GM23338 (cell line): ENCODE data around the gene DPF3. TPM values are rescaled to one million over a fixed set of nuclear protein-coding genes. Genes with fewer than 3 reads are reported as not detected.

Source experiments
- ATAC-seq: fragments of 200-7000 bp; cut with Tn5 transposase; 3 replicates; pipeline ENCODE4 v1.9.1; 2020
- DNase-seq: peaks from one replicate; pipeline ENCODE4 v3.0.0-alpha.2; 2015; ENCODE audit warnings: low spot score
- H2AFZ ChIP-seq: fragments of 200-600 bp; sonication (generic); 2 replicates; pipeline ENCODE4 v1.8.0; 2016; ENCODE audit warnings: antibody characterized with exemption, mild to moderate bottlenecking, moderate library complexity
- H3F3A ChIP-seq: fragments of 200-600 bp; sonication (generic); replicated peaks from 2 replicates; pipeline ENCODE4 v1.8.0; 2017; ENCODE audit warnings: antibody characterized with exemption, mixed run types, low read depth
- H3K27ac ChIP-seq: fragments of 200-600 bp; sonication (generic); 2 replicates; pipeline ENCODE4 v1.6.1; 2016; ENCODE audit warnings: low read depth
- H3K27me3 ChIP-seq: fragments of 200-600 bp; sonication (generic); 2 replicates; pipeline ENCODE4 v1.8.0; 2016; ENCODE audit warnings: mild to moderate bottlenecking, mixed run types, moderate library complexity; ENCODE audit not compliant: insufficient read depth
- H3K36me3 ChIP-seq: fragments of 200-600 bp; sonication (generic); 2 replicates; pipeline ENCODE4 v1.8.0; 2016; ENCODE audit warnings: mild to moderate bottlenecking; ENCODE audit not compliant: insufficient read depth
- H3K4me1 ChIP-seq: fragments of 200-600 bp; sonication (generic); 2 replicates; pipeline ENCODE4 v1.8.0; 2016; ENCODE audit warnings: mild to moderate bottlenecking, moderate library complexity; ENCODE audit not compliant: insufficient read depth
- H3K4me2 ChIP-seq: fragments of 200-600 bp; sonication (generic); 2 replicates; pipeline ENCODE4 v1.7.1; 2017; ENCODE audit warnings: mixed run types
- H3K4me3 ChIP-seq: fragments of 200-600 bp; sonication (generic); 2 replicates; pipeline ENCODE4 v1.6.1; 2016; ENCODE audit warnings: mixed run types
- H3K79me2 ChIP-seq: fragments of 200-600 bp; sonication (generic); replicated peaks from 2 replicates; pipeline ENCODE4 v1.8.0; 2017; ENCODE audit warnings: mild to moderate bottlenecking; ENCODE audit not compliant: insufficient read depth
- H3K9me2 ChIP-seq: fragments of 200-600 bp; sonication (generic); 2 replicates; pipeline ENCODE4 v1.8.0; 2017; ENCODE audit not compliant: insufficient read depth
- H4K20me1 ChIP-seq: fragments of 200-600 bp; sonication (generic); replicated peaks from 2 replicates; pipeline ENCODE4 v1.8.0; 2017; ENCODE audit warnings: mild to moderate bottlenecking; ENCODE audit not compliant: insufficient read depth
- H3K27ac Mint-ChIP-seq: 2 replicates; pipeline ENCODE4 v1.8.0; 2020; ENCODE audit warnings: inconsistent platforms, mild to moderate bottlenecking, moderate library complexity, mixed read lengths
- H3K27me3 Mint-ChIP-seq: 3 replicates; pipeline ENCODE4 v1.8.0; 2022; ENCODE audit warnings: low read depth, mild to moderate bottlenecking, moderate library complexity, mixed read lengths, inconsistent platforms; ENCODE audit not compliant: insufficient read depth, poor library complexity
- H3K36me3 Mint-ChIP-seq: 3 replicates; pipeline ENCODE4 v1.8.0; 2021; ENCODE audit warnings: low read depth, mild to moderate bottlenecking, inconsistent platforms, moderate library complexity, mixed read lengths
- H3K4me1 Mint-ChIP-seq: 3 replicates; pipeline ENCODE4 v1.8.0; 2020; ENCODE audit warnings: mild to moderate bottlenecking, inconsistent platforms, mixed read lengths
- H3K4me3 Mint-ChIP-seq: 3 replicates; pipeline ENCODE4 v1.8.0; 2021; ENCODE audit warnings: moderate library complexity, mild to moderate bottlenecking, inconsistent platforms, mixed read lengths
- H3K9me3 Mint-ChIP-seq: 3 replicates; pipeline ENCODE4 v1.8.0; 2020; ENCODE audit warnings: moderate library complexity, mild to moderate bottlenecking, inconsistent platforms, mixed read lengths
- CREB1 ChIP-seq: fragments of 250-450 bp; sonication (Bioruptor Pico); IDR thresholded peaks from 2 replicates; pipeline ENCODE4 v1.5.0; 2020; ENCODE audit warnings: low read depth, mild to moderate bottlenecking, moderate library complexity
- EZH2 ChIP-seq: fragments of 200-600 bp; sonication (generic); IDR thresholded peaks from one replicate; pipeline ENCODE4 v1.8.0; 2017; ENCODE audit warnings: antibody characterized with exemption, mild to moderate bottlenecking, low read depth; ENCODE audit not compliant: unreplicated experiment
- EZH2phosphoT487 ChIP-seq: fragments of 200-600 bp; sonication (generic); IDR thresholded peaks from one replicate; pipeline ENCODE4 v1.8.1; 2018; ENCODE audit warnings: antibody characterized with exemption; ENCODE audit not compliant: unreplicated experiment
- NANOG ChIP-seq: IDR thresholded peaks from 2 replicates; pipeline ENCODE4 v1.6.1; 2016; ENCODE audit warnings: antibody characterized with exemption, borderline replicate concordance
- POLR2AphosphoS5 ChIP-seq: IDR thresholded peaks from 2 replicates; pipeline ENCODE4 v1.6.1; 2016; ENCODE audit warnings: antibody characterized with exemption, low read depth
- REST ChIP-seq: IDR thresholded peaks from one replicate; pipeline ENCODE4 v1.6.1; 2018; ENCODE audit warnings: antibody characterized with exemption; ENCODE audit not compliant: unreplicated experiment
- STAT1 ChIP-seq: IDR thresholded peaks from one replicate; pipeline ENCODE4 v1.6.1; 2016; ENCODE audit warnings: antibody characterized with exemption; ENCODE audit not compliant: unreplicated experiment
- ZNF114 ChIP-seq: fragments of 250-450 bp; sonication (Bioruptor Pico); IDR thresholded peaks from 2 replicates; pipeline ENCODE4 v1.5.0; 2020; ENCODE audit warnings: mild to moderate bottlenecking, moderate library complexity
- ZNF331 ChIP-seq: fragments of 250-450 bp; sonication (Bioruptor Pico); IDR thresholded peaks from 2 replicates; pipeline ENCODE4 v1.5.0; 2020; ENCODE audit warnings: low read depth, mild to moderate bottlenecking, moderate library complexity
- polyA plus RNA-seq: library from polyadenylated mRNA; unstranded; fragments of >200 nt; fragmentation: Nextera tagmentation; extraction: Ambion mirVana; gene quantifications from 2 replicates; pipeline ENCODE4 v1.2.1, GENCODE V29; 2016
- total RNA-seq: library from RNA; depleted of rRNA; stranded (reverse); fragments of >200 nt; shearing (Covaris generic); gene quantifications from 2 replicates; pipeline ENCODE4 v1.2.3, GENCODE V29; 2014
- TF ChIP-seq, protein P1 (sequence below), 2 experiments: fragments of 200-600 bp in 1 of 2; sonication (generic) in 1 of 2; conservative IDR thresholded peaks; 2 replicates each; pipeline versions ENCODE4 v1.5.1 to v1.6.1; 2016 to 2017; ENCODE audit warnings: antibody characterized with exemption in 2 of 2, low read depth in 2 of 2, mild to moderate bottlenecking in 2 of 2, moderate library complexity in 1 of 2

The DPF3 gene
- total and polyA plus RNA-seq, 2 experiments from 2014 or later = 0.18 to 1.0 TPM

GRCh38 chr14:72917094-72917802, 23.3 kb upstream of the DPF3 start:
- Mint-ChIP-seq H3K27ac (no peak overlapping the region), H3K36me3 (no peaks in the 10 kb centered on the region), H3K27me3 (peaks cover 5% of the 10 kb centered on the region), H3K4me3 (no peak overlapping the region), H3K4me1 (no peaks in the 10 kb centered on the region), H3K9me3 (no peaks in the 10 kb centered on the region)
- Histone ChIP-seq H3K27ac (no peak overlapping the region), H3K27me3 (no peaks in the 10 kb centered on the region), H3K4me3 (no peak overlapping the region), H3F3A (no peaks in the 10 kb centered on the region), H2AFZ (0 out of 2 replicates have a peak overlapping the region, but pooled peaks have one; percentile 32), H3K36me3 (no peaks in the 10 kb centered on the region), H3K9me2 (0 out of 2 replicates have a peak, but pooled peaks cover 4% of the 10 kb centered on the region), H3K4me2 (no peak overlapping the region), H3K4me1 (no peaks in the 10 kb centered on the region), H3K79me2 (no peaks in the 10 kb centered on the region), H4K20me1 (no peaks in the 10 kb centered on the region)
- DNase-seq (no peak), ATAC-seq (no peak)
- TF ChIP-seq CREB1 (CRISPR knock-in tag) (no peak), STAT1 (no peak)

GRCh38 chr14:72916174-72916573, 22.3 kb upstream of the DPF3 start:
- Histone ChIP-seq H3K79me2 (no peaks in the 10 kb centered on the region), H3K27me3 (no peaks in the 10 kb centered on the region), H3K4me1 (no peaks in the 10 kb centered on the region), H2AFZ (no peak overlapping the region; the same call in 1 of the 2 replicates), H3F3A (no peaks in the 10 kb centered on the region), H3K4me2 (no peak overlapping the region), H4K20me1 (no peaks in the 10 kb centered on the region), H3K4me3 (no peak overlapping the region), H3K27ac (no peak overlapping the region), H3K36me3 (no peaks in the 10 kb centered on the region), H3K9me2 (0 out of 2 replicates have a peak, but pooled peaks cover 4% of the 10 kb centered on the region)
- H3K4me3 Mint-ChIP-seq = no peak overlapping the region
- DNase-seq (no peak), ATAC-seq (no peak)
- H3K27me3 Mint-ChIP-seq = peaks cover 5% of the 10 kb centered on the region
- H3K27ac Mint-ChIP-seq = no peak overlapping the region
- no peaks in the 10 kb centered on the region for H3K4me1 Mint-ChIP-seq
- no peaks in the 10 kb centered on the region for H3K9me3 Mint-ChIP-seq
- TF ChIP-seq POLR2AphosphoS5 (no peak), ZNF114 (no peak), ZNF331 (CRISPR knock-in tag) (no peak), EZH2phosphoT487 (no peak), EZH2 (no peak), CREB1 (CRISPR knock-in tag) (no peak), NANOG (no peak), REST (no peak)
- TF ChIP-seq, protein P1, sequence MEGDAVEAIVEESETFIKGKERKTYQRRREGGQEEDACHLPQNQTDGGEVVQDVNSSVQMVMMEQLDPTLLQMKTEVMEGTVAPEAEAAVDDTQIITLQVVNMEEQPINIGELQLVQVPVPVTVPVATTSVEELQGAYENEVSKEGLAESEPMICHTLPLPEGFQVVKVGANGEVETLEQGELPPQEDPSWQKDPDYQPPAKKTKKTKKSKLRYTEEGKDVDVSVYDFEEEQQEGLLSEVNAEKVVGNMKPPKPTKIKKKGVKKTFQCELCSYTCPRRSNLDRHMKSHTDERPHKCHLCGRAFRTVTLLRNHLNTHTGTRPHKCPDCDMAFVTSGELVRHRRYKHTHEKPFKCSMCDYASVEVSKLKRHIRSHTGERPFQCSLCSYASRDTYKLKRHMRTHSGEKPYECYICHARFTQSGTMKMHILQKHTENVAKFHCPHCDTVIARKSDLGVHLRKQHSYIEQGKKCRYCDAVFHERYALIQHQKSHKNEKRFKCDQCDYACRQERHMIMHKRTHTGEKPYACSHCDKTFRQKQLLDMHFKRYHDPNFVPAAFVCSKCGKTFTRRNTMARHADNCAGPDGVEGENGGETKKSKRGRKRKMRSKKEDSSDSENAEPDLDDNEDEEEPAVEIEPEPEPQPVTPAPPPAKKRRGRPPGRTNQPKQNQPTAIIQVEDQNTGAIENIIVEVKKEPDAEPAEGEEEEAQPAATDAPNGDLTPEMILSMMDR (conservative IDR thresholded peaks at IDR 0.05; ENCODE audit: low read depth in 2 of 2) = no peak
- no peaks in the 10 kb centered on the region for H3K36me3 Mint-ChIP-seq
